Fibroblast of lung (primary cell): ENCODE data around the gene MYG1.

Experiments
- CTCF ChIP-seq, 2 donors: IDR thresholded peaks in 1 of 2; conservative IDR thresholded peaks in 1 of 2; 1 replicate in 1 of 2; 2 replicates in 1 of 2; pipeline ENCODE4 v1.5.1; 2011 to 2012; ENCODE audit warnings: low read length in 2 of 2, control low read depth in 1 of 2, inconsistent platforms in 1 of 2, low read depth in 1 of 2, mild to moderate bottlenecking in 1 of 2
- EZH2 ChIP-seq: IDR thresholded peaks from 2 replicates; pipeline ENCODE4 v1.5.1; 2012; ENCODE audit warnings: low read length, control low read depth, mild to moderate bottlenecking; ENCODE audit errors: missing control alignments

- no peak for TF ChIP-seq CTCF (conservative IDR thresholded peaks at IDR 0.05 in 1 of 2, IDR thresholded peaks at IDR 0.05 in 1 of 2; ENCODE audit: low read depth in 1 of 2, low read length in 2 of 2)
- TF ChIP-seq EZH2 = no peak
These were observed 47.0 kb downstream of the MYG1 start for GRCh38 chr12:53346491-53346890.
